Endothelial cell of umbilical vein (primary cell): ENCODE measurements around the gene DCC. TPM values are rescaled to one million over a fixed set of nuclear protein-coding genes. Genes with fewer than 3 reads are reported as not detected.

ENCODE experiments used
- BruUV-seq: library from RNA; stranded (reverse); fragments of 400-500 nt; replicated peaks from 2 replicates; lab custom pipeline; 2021; lab: Mats Ljungman, UMichigan
- CTCF ChIA-PET: fragments of 300-600, 350-600 bp; sonication (Branson Sonifier 250); formaldehyde crosslinking; loops from one replicate; lab custom pipeline; 2021; ENCODE audit warnings: antibody characterized with exemption, inconsistent platforms; lab: Charles Lee
- POLR2A ChIA-PET: fragments of 300-600, 350-600 bp; sonication (Branson Sonifier 250); formaldehyde crosslinking; loops from one replicate; lab custom pipeline; 2021; ENCODE audit warnings: antibody characterized with exemption, inconsistent platforms; lab: Charles Lee
- DNase-seq: peaks from one replicate; pipeline ENCODE4 v3.0.0-alpha.2; 2011; ENCODE audit warnings: low read depth, low spot score
- FAIRE-seq: peaks from 2 replicates; lab custom pipeline; 2011; peaks lifted over from hg19 to GRCh38; lab: Jason Lieb, UNC
- H2AFZ ChIP-seq: 2 replicates; pipeline ENCODE4 v1.6.0; 2012; ENCODE audit warnings: low read depth, low read length, control low read depth, inconsistent platforms
- H3K27ac ChIP-seq: 2 replicates; pipeline ENCODE4 v1.5.1; 2011; ENCODE audit warnings: low read depth, mild to moderate bottlenecking, control low read depth, low read length, moderate library complexity; ENCODE audit not compliant: insufficient read depth
- H3K27me3 ChIP-seq, 2 experiments: 2 replicates each; pipeline versions ENCODE4 v1.6.0 to v1.6.1; 2011; ENCODE audit warnings: low read length in 2 of 2, mixed read lengths in 1 of 2; ENCODE audit not compliant: control insufficient read depth in 2 of 2, insufficient read depth in 2 of 2
- H3K36me3 ChIP-seq, 2 experiments: 2 replicates in 1 of 2; 3 replicates in 1 of 2; pipeline ENCODE4 v1.5.1; 2011; ENCODE audit warnings: low read length in 2 of 2, mild to moderate bottlenecking in 1 of 2, moderate library complexity in 1 of 2; ENCODE audit not compliant: control insufficient read depth in 2 of 2, insufficient read depth in 2 of 2; ENCODE audit errors: extremely low read depth in 1 of 2
- H3K4me1 ChIP-seq: 3 replicates; pipeline ENCODE4 v1.5.1; 2011; ENCODE audit warnings: mild to moderate bottlenecking, low read length; ENCODE audit not compliant: control insufficient read depth, insufficient read depth; ENCODE audit errors: extremely low read depth
- H3K4me2 ChIP-seq: 2 replicates; pipeline ENCODE4 v1.6.1; 2011; ENCODE audit warnings: low read length, control low read depth, mixed read lengths; ENCODE audit not compliant: insufficient read depth
- H3K4me3 ChIP-seq, 3 experiments: fragments of 200-600 bp in 1 of 3; sonication (generic), shearing (Covaris generic) in 1 of 3; replicated peaks in 1 of 3; 2 replicates each; pipeline ENCODE4 v1.5.1; 2011 to 2016; ENCODE audit warnings: control low read depth in 3 of 3, low read length in 3 of 3, mild to moderate bottlenecking in 2 of 3, inconsistent platforms in 1 of 3, low read depth in 1 of 3, moderate library complexity in 1 of 3; ENCODE audit not compliant: insufficient read depth in 1 of 3
- H3K79me2 ChIP-seq: 2 replicates; pipeline ENCODE4 v1.6.0; 2012; ENCODE audit warnings: low read length, inconsistent platforms; ENCODE audit not compliant: control insufficient read depth, insufficient read depth
- H3K9ac ChIP-seq: replicated peaks from 2 replicates; pipeline ENCODE3; 2011; ENCODE audit warnings: low read length, control low read depth; ENCODE audit not compliant: insufficient read depth; ENCODE audit errors: extremely low read depth
- H3K9me1 ChIP-seq: replicated peaks from 3 replicates; pipeline ENCODE4 v1.6.0; 2011; ENCODE audit warnings: mild to moderate bottlenecking, low read length; ENCODE audit not compliant: control insufficient read depth, insufficient read depth; ENCODE audit errors: extremely low read depth
- H3K9me3 ChIP-seq: replicated peaks from 2 replicates; pipeline ENCODE4 v1.5.1; 2012; ENCODE audit warnings: low read length, inconsistent platforms; ENCODE audit not compliant: control insufficient read depth, insufficient read depth
- H4K20me1 ChIP-seq: replicated peaks from 2 replicates; pipeline ENCODE3; 2011; ENCODE audit warnings: mild to moderate bottlenecking, low read length; ENCODE audit not compliant: control insufficient read depth, insufficient read depth; ENCODE audit errors: extremely low read depth
- EZH2 ChIP-seq: IDR thresholded peaks from 2 replicates; pipeline ENCODE4 v1.6.1; 2012; ENCODE audit warnings: borderline replicate concordance, low read depth, mild to moderate bottlenecking, moderate library complexity, low read length, inconsistent platforms; ENCODE audit not compliant: severe bottlenecking
- FOS ChIP-seq: IDR thresholded peaks from 2 replicates; pipeline ENCODE4 v1.6.1; 2011; ENCODE audit warnings: mild to moderate bottlenecking, low read length, moderate library complexity, borderline replicate concordance; ENCODE audit not compliant: insufficient read depth
- GATA2 ChIP-seq: IDR thresholded peaks from 2 replicates; pipeline ENCODE4 v1.7.0; 2011; ENCODE audit warnings: low read depth, mild to moderate bottlenecking, moderate library complexity, mixed read lengths, low read length; ENCODE audit not compliant: insufficient read length, insufficient read depth
- JUN ChIP-seq: IDR thresholded peaks from 2 replicates; pipeline ENCODE4 v1.6.1; 2011; ENCODE audit warnings: borderline replicate concordance, low read depth; ENCODE audit not compliant: insufficient read length, insufficient read depth
- MYC ChIP-seq: IDR thresholded peaks from one replicate; pipeline ENCODE4 v1.6.1; 2011; ENCODE audit warnings: mild to moderate bottlenecking, low read depth, low read length
- POLR2A ChIP-seq: IDR thresholded peaks from 2 replicates; pipeline ENCODE4 v1.6.1; 2012; ENCODE audit warnings: low read depth, mild to moderate bottlenecking, control low read depth, low read length
- POLR2AphosphoS5 ChIP-seq: IDR thresholded peaks from 2 replicates; pipeline ENCODE4 v1.6.1; 2012; ENCODE audit warnings: low read depth, mild to moderate bottlenecking, control low read depth, low read length, moderate library complexity; ENCODE audit not compliant: insufficient read depth
- dilution Hi-C: fragments of 300-500 bp; cut with MboI; formaldehyde crosslinking; loops from one replicate; pipeline ENCODE4 v1.15.0; 2019; ENCODE audit warnings: low sequenced_read_pairs; ENCODE audit not compliant: extremely low pct_ligation_motif_present
- intact Hi-C: fragments of 100-400 bp; cut with micrococcal nuclease; formaldehyde crosslinking; loops from one replicate; pipeline ENCODE4 v1.10.0; 2022
- polyA plus RNA-seq, 4 experiments: library from polyadenylated mRNA; depleted of rRNA in 3 of 4; stranded (reverse) in 3 of 4; unstranded in 1 of 4; fragments of >200 nt; gene quantifications; 2 replicates each; pipeline versions ENCODE4 v1.2.1 to v1.2.3, GENCODE V29; 2011 to 2012; ENCODE audit warnings: missing spikeins in 1 of 4
- total RNA-seq: library from RNA; stranded (reverse); gene quantifications from 2 replicates; pipeline ENCODE4 v1.2.3, GENCODE V29; 2021
- TF ChIP-seq, protein P1 (sequence below): IDR thresholded peaks from 2 replicates; pipeline ENCODE4 v1.6.1; 2011; ENCODE audit not compliant: insufficient read depth, insufficient read length
- TF ChIP-seq, protein P2 (sequence below), 2 donors: IDR thresholded peaks; 1 replicate in 1 of 2; 2 replicates in 1 of 2; pipeline ENCODE4 v1.5.1; 2011; ENCODE audit warnings: low read length in 2 of 2, mild to moderate bottlenecking in 2 of 2, moderate library complexity in 2 of 2, control low read depth in 1 of 2, inconsistent platforms in 1 of 2, low read depth in 1 of 2; ENCODE audit not compliant: insufficient read depth in 1 of 2; ENCODE audit errors: extremely low read depth in 1 of 2

Gene DCC
- total and polyA plus RNA-seq, 2 donors (not counting 3 experiments of a cell fraction or from before 2014, with no cell fraction given): not detected

DNA sequence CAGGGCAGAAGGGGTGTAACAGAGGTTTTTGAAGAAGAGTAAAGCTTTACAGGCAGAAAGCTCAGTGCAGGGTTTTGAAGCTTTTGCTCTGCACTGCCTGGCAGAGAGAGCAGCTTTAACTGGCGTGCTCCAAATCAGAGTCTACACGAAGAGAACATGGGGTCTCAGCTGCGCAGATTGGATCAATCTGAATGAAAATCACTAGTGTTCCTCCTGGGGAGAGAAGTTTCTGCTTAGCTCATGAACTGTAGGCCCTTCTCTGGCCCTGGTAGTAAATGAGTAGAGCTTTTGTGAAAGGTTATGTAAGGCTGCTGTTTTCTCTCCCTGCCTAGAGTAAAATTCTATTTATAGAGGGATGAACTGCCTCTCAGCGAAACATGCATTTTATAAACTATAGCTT lies 13.6 kb downstream of the DCC start:
- dilution Hi-C loops: no loop called here
- CTCF ChIA-PET: no interaction called here
- BruUV-seq: no TSS peak

More for the DNA sequence above, 13.6 kb downstream of the DCC start:
- Histone ChIP-seq H3K27me3 (no peaks in the 10 kb centered on the region), H3K4me1 (no peaks in the 10 kb centered on the region), H2AFZ (no peak overlapping the region), H3K4me2 (no peak overlapping the region), H4K20me1 (no peaks in the 10 kb centered on the region), H3K9me1 (no peaks in the 10 kb centered on the region), H3K9me3 (peaks cover 3% of the 10 kb centered on the region), H3K79me2 (no peaks in the 10 kb centered on the region), H3K9ac (no peak overlapping the region), H3K27ac (no peak overlapping the region), H3K4me3 (no peak overlapping the region), H3K36me3 (no peaks in the 10 kb centered on the region)
- FAIRE-seq: no peak
- intact Hi-C loops: no loop called here
- TF ChIP-seq POLR2AphosphoS5 (no peak), FOS (no peak), MYC (no peak), EZH2 (no peak), JUN (no peak), GATA2 (no peak), POLR2A (no peak)
- TF ChIP-seq, protein P1, sequence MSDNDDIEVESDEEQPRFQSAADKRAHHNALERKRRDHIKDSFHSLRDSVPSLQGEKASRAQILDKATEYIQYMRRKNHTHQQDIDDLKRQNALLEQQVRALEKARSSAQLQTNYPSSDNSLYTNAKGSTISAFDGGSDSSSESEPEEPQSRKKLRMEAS: no peak
- TF ChIP-seq, protein P2, sequence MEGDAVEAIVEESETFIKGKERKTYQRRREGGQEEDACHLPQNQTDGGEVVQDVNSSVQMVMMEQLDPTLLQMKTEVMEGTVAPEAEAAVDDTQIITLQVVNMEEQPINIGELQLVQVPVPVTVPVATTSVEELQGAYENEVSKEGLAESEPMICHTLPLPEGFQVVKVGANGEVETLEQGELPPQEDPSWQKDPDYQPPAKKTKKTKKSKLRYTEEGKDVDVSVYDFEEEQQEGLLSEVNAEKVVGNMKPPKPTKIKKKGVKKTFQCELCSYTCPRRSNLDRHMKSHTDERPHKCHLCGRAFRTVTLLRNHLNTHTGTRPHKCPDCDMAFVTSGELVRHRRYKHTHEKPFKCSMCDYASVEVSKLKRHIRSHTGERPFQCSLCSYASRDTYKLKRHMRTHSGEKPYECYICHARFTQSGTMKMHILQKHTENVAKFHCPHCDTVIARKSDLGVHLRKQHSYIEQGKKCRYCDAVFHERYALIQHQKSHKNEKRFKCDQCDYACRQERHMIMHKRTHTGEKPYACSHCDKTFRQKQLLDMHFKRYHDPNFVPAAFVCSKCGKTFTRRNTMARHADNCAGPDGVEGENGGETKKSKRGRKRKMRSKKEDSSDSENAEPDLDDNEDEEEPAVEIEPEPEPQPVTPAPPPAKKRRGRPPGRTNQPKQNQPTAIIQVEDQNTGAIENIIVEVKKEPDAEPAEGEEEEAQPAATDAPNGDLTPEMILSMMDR (IDR thresholded peaks at IDR 0.05; ENCODE audit: extremely low read depth in 1 of 2, insufficient read depth in 1 of 2, low read depth in 1 of 2, low read length in 2 of 2): no peak
- POLR2A ChIA-PET: no interaction called here
- DNase-seq: no peak
